Fibroblast of lung (primary cell): ENCODE results near the gene GRB2.

Source experiments
- CTCF ChIP-seq, 2 donors: IDR thresholded peaks in 1 of 2; conservative IDR thresholded peaks in 1 of 2; 1 replicate in 1 of 2; 2 replicates in 1 of 2; pipeline ENCODE4 v1.5.1; 2011 to 2012; ENCODE audit warnings: low read length in 2 of 2, control low read depth in 1 of 2, inconsistent platforms in 1 of 2, low read depth in 1 of 2, mild to moderate bottlenecking in 1 of 2
- EZH2 ChIP-seq: IDR thresholded peaks from 2 replicates; pipeline ENCODE4 v1.5.1; 2012; ENCODE audit warnings: low read length, control low read depth, mild to moderate bottlenecking; ENCODE audit errors: missing control alignments

DNA sequence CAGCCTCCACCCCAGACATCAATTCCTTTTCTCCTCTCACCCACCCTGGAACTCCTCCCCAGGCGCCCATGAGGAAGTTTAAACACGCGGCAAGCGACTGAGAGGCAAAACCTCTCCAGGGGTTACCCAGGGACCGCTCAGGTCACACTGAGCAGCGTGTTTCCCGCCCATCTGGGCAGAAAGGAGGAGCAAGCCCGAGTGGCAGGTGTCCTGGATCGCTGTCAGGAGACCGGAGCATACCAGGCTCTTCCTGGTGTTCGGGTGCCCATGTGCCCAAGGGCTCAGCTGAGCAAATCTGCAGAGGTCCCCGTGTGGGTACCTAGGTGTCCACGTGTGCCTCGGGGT lies 116.7 kb downstream of the GRB2 start:
- TF ChIP-seq CTCF (conservative IDR thresholded peaks at IDR 0.05 in 1 of 2, IDR thresholded peaks at IDR 0.05 in 1 of 2; ENCODE audit: low read depth in 1 of 2, low read length in 2 of 2) (no peak), EZH2 (no peak)
